Activated naive CD8-positive, alpha-beta T cell treated with anti-CD3 and anti-CD28 coated beads, Interleukin-2, amount 50 U/mL, for 24 hours (primary cell): ENCODE data around the gene GOLIM4.
A peak's percentile ranks its signal among the peaks of the same experiment; 100 is the strongest.

Experiments
- ATAC-seq: fragments of 150-1000 bp; cut with Tn5 transposase; one replicate; pipeline ENCODE4 v1.10.0; 2021
- DNase-seq: peaks from one replicate; pipeline ENCODE4 v3.0.0; 2021
- H3K27ac Mint-ChIP-seq: one replicate; pipeline ENCODE4 v1.8.0; 2021; ENCODE audit warnings: mild to moderate bottlenecking, mixed read lengths
- H3K27me3 Mint-ChIP-seq: one replicate; pipeline ENCODE4 v1.8.0; 2021; ENCODE audit warnings: mixed read lengths
- H3K36me3 Mint-ChIP-seq: one replicate; pipeline ENCODE4 v1.8.0; 2021; ENCODE audit warnings: low read depth, mixed read lengths
- H3K4me1 Mint-ChIP-seq: one replicate; pipeline ENCODE4 v1.8.0; 2021; ENCODE audit warnings: mixed read lengths
- H3K4me3 Mint-ChIP-seq: one replicate; pipeline ENCODE4 v1.8.0; 2021; ENCODE audit warnings: mild to moderate bottlenecking, moderate library complexity, mixed read lengths
- H3K9me3 Mint-ChIP-seq: one replicate; pipeline ENCODE4 v1.8.0; 2021; ENCODE audit warnings: mixed read lengths

The GOLIM4 gene

GRCh38 chr3:168090306-168091085, 5.2 kb downstream of the GOLIM4 start:
- no peak for ATAC-seq
- Mint-ChIP-seq H3K36me3 (no peaks in the 10 kb centered on the region), H3K27ac (no peak overlapping the region), H3K4me1 (peaks cover 36% of the 10 kb centered on the region), H3K27me3 (peaks cover 25% of the 10 kb centered on the region), H3K9me3 (no peaks in the 10 kb centered on the region), H3K4me3 (no peak overlapping the region)
- no peak for DNase-seq

DNA sequence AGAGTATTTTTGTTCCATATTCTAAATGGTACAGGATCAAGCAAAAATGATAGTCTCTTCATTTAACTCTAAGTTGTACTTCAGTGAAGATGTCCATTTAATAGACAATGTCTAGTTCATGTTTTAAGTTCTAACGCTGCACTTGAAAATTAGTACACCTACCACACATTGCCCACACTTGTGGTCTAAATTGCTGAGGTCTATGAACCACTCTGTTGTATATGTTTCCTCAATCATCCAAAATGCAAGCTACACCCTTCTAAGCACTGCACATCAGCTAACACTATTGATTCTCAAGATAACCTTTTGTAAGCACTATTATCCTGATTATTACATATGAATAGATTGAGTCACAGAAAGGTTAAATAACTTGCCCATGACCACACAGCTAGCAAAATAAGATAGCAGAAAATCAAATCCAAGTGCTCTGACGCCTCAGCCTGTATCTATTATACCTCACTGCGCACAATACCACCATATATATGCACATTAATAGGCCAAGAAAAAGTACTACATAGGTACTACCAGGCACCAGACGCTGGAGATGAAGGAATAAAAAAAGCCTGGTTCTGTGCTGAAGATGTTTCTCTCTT, 6.4 kb downstream of the GOLIM4 start:
- no peak for DNase-seq
- H3K27ac Mint-ChIP-seq = no peak overlapping the region
- peaks cover 21% of the 10 kb centered on the region for H3K27me3 Mint-ChIP-seq
- peaks cover 39% of the 10 kb centered on the region for H3K4me1 Mint-ChIP-seq
- no peaks in the 10 kb centered on the region for H3K9me3 Mint-ChIP-seq
- H3K4me3 Mint-ChIP-seq = no peak overlapping the region
- no peaks in the 10 kb centered on the region for H3K36me3 Mint-ChIP-seq
- no peak for ATAC-seq

DNA sequence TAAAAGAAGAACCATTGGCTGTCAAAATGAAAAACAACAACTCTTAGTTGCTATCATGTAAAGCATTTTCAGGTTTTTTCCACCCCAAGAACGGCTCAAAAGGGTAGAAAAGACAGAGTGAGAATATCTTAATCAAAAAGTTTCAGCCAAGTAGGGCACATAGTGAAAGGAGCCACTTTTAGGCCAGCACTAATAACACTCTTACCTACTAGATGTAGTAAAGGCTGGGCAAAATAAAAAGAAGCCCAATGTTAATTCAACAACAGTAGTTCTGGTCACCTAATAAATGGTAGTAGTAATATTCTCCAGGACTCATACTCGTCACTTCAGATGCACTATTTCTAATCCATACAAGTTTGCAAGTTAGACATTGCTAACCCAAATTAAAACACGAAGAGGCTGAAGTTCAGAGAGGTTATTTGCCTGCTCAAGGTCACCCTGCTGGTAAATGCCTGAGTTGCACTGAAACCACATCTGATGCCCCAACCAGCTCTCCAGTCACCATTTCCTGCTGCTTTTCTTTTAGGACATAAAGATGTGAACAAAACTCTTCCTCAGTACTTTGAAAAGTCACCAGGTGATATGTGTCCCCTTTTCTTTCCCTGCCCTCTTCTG, 7.5 kb downstream of the GOLIM4 start:
- H3K4me3 Mint-ChIP-seq = no peak overlapping the region

DNA sequence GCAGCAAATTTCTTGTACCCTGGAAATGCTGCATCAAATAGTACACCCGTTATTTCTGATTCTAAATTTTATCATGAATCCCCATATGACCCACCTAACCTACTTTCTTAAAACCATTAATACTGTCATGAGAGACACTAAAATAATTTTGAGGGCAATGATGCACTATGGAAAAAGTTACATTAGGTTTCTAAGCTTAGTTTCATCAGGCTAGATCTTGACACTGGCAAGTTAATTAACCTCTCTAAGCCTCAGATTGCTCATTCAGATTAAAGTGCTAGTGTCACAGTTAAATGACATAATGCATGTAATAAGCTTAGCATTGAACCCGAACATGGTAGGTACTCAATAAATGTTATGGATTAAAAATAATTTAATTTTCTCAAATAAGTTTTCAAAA, 8.2 kb downstream of the GOLIM4 start:
- Mint-ChIP-seq H3K9me3 (no peaks in the 10 kb centered on the region), H3K4me3 (no peak overlapping the region), H3K36me3 (no peaks in the 10 kb centered on the region), H3K27ac (peak overlapping the region; percentile 48), H3K4me1 (peaks cover 32% of the 10 kb centered on the region), H3K27me3 (peaks cover 9% of the 10 kb centered on the region)
- DNase-seq (no peak), ATAC-seq (peak; percentile 52)

More for the DNA sequence above, 7.5 kb downstream of the GOLIM4 start:
- Mint-ChIP-seq H3K27me3 (peaks cover 14% of the 10 kb centered on the region), H3K27ac (peak overlapping the region; percentile 60), H3K36me3 (no peaks in the 10 kb centered on the region), H3K9me3 (no peaks in the 10 kb centered on the region), H3K4me1 (peaks cover 33% of the 10 kb centered on the region)
- ATAC-seq (peak; percentile 34), DNase-seq (peak; percentile 5)

DNA sequence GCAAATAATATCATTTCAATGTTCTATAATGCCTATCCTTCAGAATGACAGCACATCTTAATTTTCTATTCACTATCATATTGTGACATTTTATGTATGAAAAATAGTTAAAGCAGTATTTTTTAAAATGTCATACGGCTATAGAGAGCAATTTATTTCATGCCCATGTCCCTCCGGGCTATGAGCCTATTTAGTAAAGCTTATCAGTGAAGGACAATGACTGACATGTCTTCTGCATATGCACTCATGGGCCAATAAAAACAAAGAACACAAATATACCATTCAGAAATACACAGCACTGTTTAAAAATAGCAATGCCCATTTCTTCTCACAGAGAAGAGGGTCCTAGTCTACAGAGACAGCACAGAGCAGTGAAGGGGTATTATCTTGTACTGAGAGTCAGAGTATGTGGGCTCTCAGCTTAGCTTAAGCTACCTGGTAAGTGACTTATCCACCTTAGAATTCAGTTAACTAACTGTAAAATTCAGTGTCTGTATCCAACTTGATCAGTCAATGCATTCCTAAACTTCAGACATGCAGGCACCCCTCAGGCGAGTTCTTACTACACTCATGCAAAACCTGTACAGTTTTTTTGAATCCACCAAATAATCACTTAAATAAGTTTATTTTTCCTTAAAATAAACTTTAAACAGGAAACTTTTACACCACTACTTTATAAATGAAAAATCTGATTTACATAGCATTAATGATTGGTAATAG, 9.0 kb downstream of the GOLIM4 start:
- peaks cover 32% of the 10 kb centered on the region for H3K4me1 Mint-ChIP-seq
- H3K27ac Mint-ChIP-seq = no peak overlapping the region
- no peak for ATAC-seq
- no peak for DNase-seq
- peaks cover 5% of the 10 kb centered on the region for H3K27me3 Mint-ChIP-seq
- no peaks in the 10 kb centered on the region for H3K9me3 Mint-ChIP-seq
- H3K4me3 Mint-ChIP-seq = no peak overlapping the region
- no peaks in the 10 kb centered on the region for H3K36me3 Mint-ChIP-seq

DNA sequence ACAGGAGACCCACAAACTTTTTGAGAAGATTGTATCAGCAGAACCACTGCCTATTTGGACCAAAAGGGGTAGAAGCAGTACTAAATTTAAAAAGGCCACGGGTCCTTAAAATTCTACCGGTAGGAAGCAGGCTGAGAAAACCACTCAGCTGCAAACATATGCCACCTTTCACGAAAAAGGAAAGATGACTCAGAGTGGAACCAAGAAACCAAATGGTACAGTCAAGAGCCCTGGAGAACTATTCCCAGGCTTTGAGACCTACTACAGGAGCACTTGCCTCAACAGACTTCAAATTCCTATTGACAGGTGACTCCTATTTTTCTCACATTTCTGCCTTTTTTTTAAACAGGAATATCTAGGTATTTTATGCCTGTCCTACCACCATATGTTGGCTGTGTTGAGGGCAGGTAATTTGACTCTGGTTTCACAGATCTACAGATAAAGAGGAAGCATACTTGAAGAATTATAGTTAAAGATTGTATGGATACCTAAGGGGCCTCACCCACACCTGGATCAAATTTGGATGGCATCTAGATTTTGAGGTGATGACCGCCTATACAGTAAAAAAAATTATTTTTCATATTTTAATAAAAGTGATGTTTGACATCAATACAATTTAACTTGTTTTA, 10.1 kb downstream of the GOLIM4 start:
- no peaks in the 10 kb centered on the region for H3K9me3 Mint-ChIP-seq
- no peak overlapping the region for H3K4me3 Mint-ChIP-seq
- DNase-seq = no peak
- H3K27ac Mint-ChIP-seq = no peak overlapping the region
- peak; percentile 57 for ATAC-seq
- no peaks in the 10 kb centered on the region for H3K36me3 Mint-ChIP-seq
- H3K27me3 Mint-ChIP-seq = no peaks in the 10 kb centered on the region
- peaks cover 30% of the 10 kb centered on the region for H3K4me1 Mint-ChIP-seq

GRCh38 chr3:168083906-168084305, 11.8 kb downstream of the GOLIM4 start:
- H3K4me3 Mint-ChIP-seq = no peak overlapping the region
- H3K27me3 Mint-ChIP-seq = no peaks in the 10 kb centered on the region
- no peak for DNase-seq
- H3K27ac Mint-ChIP-seq = no peak overlapping the region
- peaks cover 26% of the 10 kb centered on the region for H3K4me1 Mint-ChIP-seq
- H3K9me3 Mint-ChIP-seq = no peaks in the 10 kb centered on the region
- no peaks in the 10 kb centered on the region for H3K36me3 Mint-ChIP-seq
- no peak for ATAC-seq

DNA sequence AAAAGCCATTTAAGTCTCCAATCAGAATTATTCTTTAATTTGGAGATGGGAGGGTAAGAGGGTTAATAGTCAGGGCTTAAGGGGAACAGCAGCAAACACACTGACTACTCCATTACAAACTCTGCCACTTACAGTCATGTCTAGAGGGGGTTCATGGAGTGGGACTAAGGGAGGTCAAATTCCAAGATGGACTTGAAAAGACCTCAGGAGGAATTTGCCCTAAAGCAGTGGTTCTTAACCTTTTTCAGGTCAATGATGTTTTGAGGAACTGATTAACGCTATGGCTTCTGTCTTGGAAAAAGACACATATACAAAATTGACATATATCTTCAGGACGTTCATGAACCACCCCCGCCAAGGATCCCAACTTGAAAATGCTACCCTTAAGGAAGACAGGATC, 13.9 kb downstream of the GOLIM4 start:
- Mint-ChIP-seq H3K27me3 (no peaks in the 10 kb centered on the region), H3K4me3 (no peak overlapping the region), H3K9me3 (no peaks in the 10 kb centered on the region), H3K27ac (no peak overlapping the region), H3K36me3 (no peaks in the 10 kb centered on the region), H3K4me1 (peaks cover 14% of the 10 kb centered on the region)
- DNase-seq (no peak), ATAC-seq (no peak)

GRCh38 chr3:168081171-168081771, 14.5 kb downstream of the GOLIM4 start:
- no peak overlapping the region for H3K27ac Mint-ChIP-seq
- no peak overlapping the region for H3K4me3 Mint-ChIP-seq
- ATAC-seq = no peak
- H3K9me3 Mint-ChIP-seq = no peaks in the 10 kb centered on the region
- no peaks in the 10 kb centered on the region for H3K36me3 Mint-ChIP-seq
- no peak for DNase-seq
- H3K4me1 Mint-ChIP-seq = peaks cover 11% of the 10 kb centered on the region
- H3K27me3 Mint-ChIP-seq = no peaks in the 10 kb centered on the region

DNA sequence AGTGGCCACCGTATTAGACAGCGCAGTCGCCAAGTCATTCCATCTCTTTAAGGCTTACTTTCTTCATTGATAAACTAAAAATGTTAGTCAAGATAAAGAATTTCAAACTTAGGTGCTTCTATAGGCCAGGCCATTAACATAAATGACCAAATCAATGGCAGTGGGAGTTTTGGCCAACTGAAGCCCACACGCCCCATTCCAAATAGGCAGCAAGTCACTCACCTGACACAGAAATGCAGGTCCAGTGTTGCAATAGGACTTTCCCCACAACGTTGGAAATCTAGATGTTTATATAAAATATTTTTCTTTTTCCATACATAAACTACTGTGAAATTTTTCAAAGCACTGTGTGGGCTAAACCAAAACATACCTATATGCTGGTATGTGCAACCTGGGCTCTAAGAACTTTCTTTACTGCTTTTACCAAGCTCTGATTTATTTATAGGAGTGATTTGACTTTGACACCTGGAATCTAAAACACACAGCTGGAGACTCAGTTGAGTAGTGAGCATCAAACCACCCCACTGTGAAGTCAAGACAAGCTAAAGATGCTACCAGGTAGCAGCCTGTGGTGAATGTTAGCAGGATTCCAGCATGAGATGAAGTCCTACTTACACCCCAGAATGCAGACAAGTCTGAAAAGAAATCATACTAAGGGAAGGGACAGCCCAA, 15.1 kb downstream of the GOLIM4 start:
- H3K27ac Mint-ChIP-seq = no peak overlapping the region
- no peaks in the 10 kb centered on the region for H3K36me3 Mint-ChIP-seq
- no peak overlapping the region for H3K4me3 Mint-ChIP-seq
- H3K9me3 Mint-ChIP-seq = no peaks in the 10 kb centered on the region
- no peak for ATAC-seq
- H3K27me3 Mint-ChIP-seq = no peaks in the 10 kb centered on the region
- H3K4me1 Mint-ChIP-seq = peaks cover 9% of the 10 kb centered on the region
- no peak for DNase-seq

GRCh38 chr3:168080022-168080421, 15.7 kb downstream of the GOLIM4 start:
- no peak for ATAC-seq
- Mint-ChIP-seq H3K9me3 (no peaks in the 10 kb centered on the region), H3K36me3 (no peaks in the 10 kb centered on the region), H3K27ac (no peak overlapping the region), H3K4me3 (no peak overlapping the region), H3K4me1 (peaks cover 3% of the 10 kb centered on the region), H3K27me3 (no peaks in the 10 kb centered on the region)
- DNase-seq = no peak

GRCh38 chr3:168077091-168077490, 18.6 kb downstream of the GOLIM4 start:
- Mint-ChIP-seq H3K36me3 (no peaks in the 10 kb centered on the region), H3K27ac (no peak overlapping the region), H3K4me1 (no peaks in the 10 kb centered on the region), H3K9me3 (no peaks in the 10 kb centered on the region), H3K4me3 (no peak overlapping the region), H3K27me3 (no peaks in the 10 kb centered on the region)
- ATAC-seq = no peak
- no peak for DNase-seq

GRCh38 chr3:168073842-168074605, 21.7 kb downstream of the GOLIM4 start:
- no peak overlapping the region for H3K27ac Mint-ChIP-seq
- no peak for DNase-seq
- H3K27me3 Mint-ChIP-seq = no peaks in the 10 kb centered on the region
- H3K4me3 Mint-ChIP-seq = no peak overlapping the region
- H3K9me3 Mint-ChIP-seq = no peaks in the 10 kb centered on the region
- H3K36me3 Mint-ChIP-seq = no peaks in the 10 kb centered on the region
- ATAC-seq = no peak
- peaks cover 11% of the 10 kb centered on the region for H3K4me1 Mint-ChIP-seq
